ENCODE measurements around the gene LAS1L.
A peak's percentile ranks its signal among the peaks of the same experiment; 100 is the strongest.
"Not testable (repeated sequence)": the region's sequence is repeated elsewhere in the genome, so short reads cannot be mapped to it uniquely, and the experiment has no call there.

The LAS1L gene

GRCh38 chrX:65536291-65536690 lies 1.7 kb upstream of the LAS1L start:
- no peak overlapping the region for H3K27ac ChIP-seq (ENCODE audit: insufficient read depth in 1 of 2, low read depth in 1 of 2, low read length in 2 of 2, poor library complexity in 1 of 2, severe bottlenecking in 2 of 2)
- DNase-seq = no peak
- H3K4me3 ChIP-seq (ENCODE audit: control insufficient read depth in 1 of 7, extremely low read depth in 1 of 7, insufficient read depth in 4 of 7, low read depth in 2 of 7, low read length in 6 of 7) = no peak overlapping the region
- ChIA-PET POLR2A (no interaction called here), CTCF (interaction anchor here (1.0 kb wide), 1 partner anchor 1193 kb away, joined by 3 read pairs; no protein-coding TSS in a partner anchor)
- 95% methylated on average over 3 of the region's 3 CpGs for WGBS (ENCODE audit: insufficient coverage)
- H3K4me1 ChIP-seq (ENCODE audit: control extremely low read depth in 1 of 4, control insufficient read depth in 4 of 4, insufficient read depth in 4 of 4, low read length in 3 of 4) = peaks cover 3 to 16% (median 9%) of the 10 kb centered on the region in 4 experiments
- H3K9me3 ChIP-seq (ENCODE audit: control extremely low read depth in 1 of 5, control insufficient read depth in 4 of 5, insufficient read depth in 2 of 5, low read depth in 1 of 5, low read length in 4 of 5) = peaks cover 0 to 7% (median 0%) of the 10 kb centered on the region in 5 experiments
- H3K36me3 ChIP-seq (ENCODE audit: control insufficient read depth in 4 of 4, insufficient read depth in 4 of 4, low read length in 3 of 4) = peaks cover 0 to 10% (median 7%) of the 10 kb centered on the region in 4 experiments
- H3K27me3 ChIP-seq (replicated peaks in 2 of 5; ENCODE audit: control insufficient read depth in 4 of 5, insufficient read depth in 5 of 5, low read length in 4 of 5) = peaks cover 0 to 7% (median 0%) of the 10 kb centered on the region in 5 experiments

- POLR2A ChIA-PET = no interaction called here
- no peak overlapping the region for H3K4me3 ChIP-seq (ENCODE audit: control insufficient read depth in 1 of 7, extremely low read depth in 1 of 7, insufficient read depth in 4 of 7, low read depth in 2 of 7, low read length in 6 of 7)
- peaks cover 0 to 34% (median 21%) of the 10 kb centered on the region in 4 experiments for H3K36me3 ChIP-seq (ENCODE audit: control insufficient read depth in 4 of 4, insufficient read depth in 4 of 4, low read length in 3 of 4)
- WGBS (ENCODE audit: insufficient coverage) = 80% methylated on average over 3 of the region's 3 CpGs
- H3K4me1 ChIP-seq (ENCODE audit: control extremely low read depth in 1 of 4, control insufficient read depth in 4 of 4, insufficient read depth in 4 of 4, low read length in 3 of 4) = peaks cover 3 to 26% (median 15%) of the 10 kb centered on the region in 4 experiments
- H3K27ac ChIP-seq (ENCODE audit: insufficient read depth in 1 of 2, low read depth in 1 of 2, low read length in 2 of 2, poor library complexity in 1 of 2, severe bottlenecking in 2 of 2) = no peak overlapping the region
- peaks cover 0 to 7% (median 0%) of the 10 kb centered on the region in 5 experiments for H3K9me3 ChIP-seq (ENCODE audit: control extremely low read depth in 1 of 5, control insufficient read depth in 4 of 5, insufficient read depth in 2 of 5, low read depth in 1 of 5, low read length in 4 of 5)
- DNase-seq = no peak
- CTCF ChIA-PET = interaction anchor here (0.6 kb wide), 1 partner anchor 638 kb away, joined by 3 read pairs; no protein-coding TSS in a partner anchor
- peaks cover 0 to 9% (median 0%) of the 10 kb centered on the region in 5 experiments for H3K27me3 ChIP-seq (replicated peaks in 2 of 5; ENCODE audit: control insufficient read depth in 4 of 5, insufficient read depth in 5 of 5, low read length in 4 of 5)
These were observed 2.6 kb downstream of the LAS1L start for GRCh38 chrX:65532016-65532415.

- Histone ChIP-seq H3K27ac (ENCODE audit: insufficient read depth in 1 of 2, low read depth in 1 of 2, low read length in 2 of 2, poor library complexity in 1 of 2, severe bottlenecking in 2 of 2) (no peak overlapping the region), H3K9me3 (ENCODE audit: control extremely low read depth in 1 of 5, control insufficient read depth in 4 of 5, insufficient read depth in 2 of 5, low read depth in 1 of 5, low read length in 4 of 5) (no peaks in the 10 kb centered on the region), H3K36me3 (ENCODE audit: control insufficient read depth in 4 of 4, insufficient read depth in 4 of 4, low read length in 3 of 4) (peaks cover 0 to 56% (median 34%) of the 10 kb centered on the region in 4 experiments), H3K27me3 (replicated peaks in 2 of 5; ENCODE audit: control insufficient read depth in 4 of 5, insufficient read depth in 5 of 5, low read length in 4 of 5) (peaks cover 0 to 3% (median 0%) of the 10 kb centered on the region in 5 experiments), H3K4me1 (ENCODE audit: control extremely low read depth in 1 of 4, control insufficient read depth in 4 of 4, insufficient read depth in 4 of 4, low read length in 3 of 4) (peaks cover 3 to 21% (median 14%) of the 10 kb centered on the region in 4 experiments), H3K4me3 (ENCODE audit: control insufficient read depth in 1 of 7, extremely low read depth in 1 of 7, insufficient read depth in 4 of 7, low read depth in 2 of 7, low read length in 6 of 7) (peak overlapping the region in 1 of 7 experiments; percentile 0)
- ChIA-PET CTCF (interaction anchor here (1.2 to 1.4 kb wide), 2 partner anchors 23 to 1203 kb away, joined by 3 to 4 read pairs; no protein-coding TSS in a partner anchor), POLR2A (no interaction called here)
- DNase-seq = peak; percentile 16 to 56 (median 38)
- WGBS (ENCODE audit: insufficient coverage) = 31% methylated on average over 7 of the region's 9 CpGs
These were observed 5.8 kb downstream of the LAS1L start for GRCh38 chrX:65528705-65529340.

- CTCF ChIA-PET = interaction anchor here (0.7 to 1.4 kb wide), 4 partner anchors 15 to 1204 kb away, joined by 3 to 4 read pairs (median 4); no protein-coding TSS in a partner anchor
- H3K36me3 ChIP-seq (ENCODE audit: control insufficient read depth in 4 of 4, insufficient read depth in 4 of 4, low read length in 3 of 4) = peaks cover 0 to 62% (median 37%) of the 10 kb centered on the region in 4 experiments
- H3K9me3 ChIP-seq (ENCODE audit: control extremely low read depth in 1 of 5, control insufficient read depth in 4 of 5, insufficient read depth in 2 of 5, low read depth in 1 of 5, low read length in 4 of 5) = no peaks in the 10 kb centered on the region
- no CpG with 5 or more reads among the region's 3 CpGs for WGBS (ENCODE audit: insufficient coverage)
- peaks cover 0 to 3% (median 0%) of the 10 kb centered on the region in 5 experiments for H3K27me3 ChIP-seq (replicated peaks in 2 of 5; ENCODE audit: control insufficient read depth in 4 of 5, insufficient read depth in 5 of 5, low read length in 4 of 5)
- POLR2A ChIA-PET = no interaction called here
- H3K4me3 ChIP-seq (ENCODE audit: control insufficient read depth in 1 of 7, extremely low read depth in 1 of 7, insufficient read depth in 4 of 7, low read depth in 2 of 7, low read length in 6 of 7) = peak overlapping the region in 1 of 7 experiments; percentile 0
- DNase-seq = no peak
- no peak overlapping the region for H3K27ac ChIP-seq (ENCODE audit: insufficient read depth in 1 of 2, low read depth in 1 of 2, low read length in 2 of 2, poor library complexity in 1 of 2, severe bottlenecking in 2 of 2)
- H3K4me1 ChIP-seq (ENCODE audit: control extremely low read depth in 1 of 4, control insufficient read depth in 4 of 4, insufficient read depth in 4 of 4, low read length in 3 of 4) = peaks cover 0 to 16% (median 9%) of the 10 kb centered on the region in 4 experiments
These were observed 6.3 kb downstream of the LAS1L start for GRCh38 chrX:65528293-65528692.

GRCh38 chrX:65524139-65524538 lies 10.4 kb downstream of the LAS1L start:
- Histone ChIP-seq H3K9me3 (ENCODE audit: control extremely low read depth in 1 of 5, control insufficient read depth in 4 of 5, insufficient read depth in 2 of 5, low read depth in 1 of 5, low read length in 4 of 5) (no peaks in the 10 kb centered on the region), H3K4me3 (ENCODE audit: control insufficient read depth in 1 of 7, extremely low read depth in 1 of 7, insufficient read depth in 4 of 7, low read depth in 2 of 7, low read length in 6 of 7) (no peak overlapping the region), H3K27me3 (replicated peaks in 2 of 5; ENCODE audit: control insufficient read depth in 4 of 5, insufficient read depth in 5 of 5, low read length in 4 of 5) (peaks cover 0 to 3% (median 0%) of the 10 kb centered on the region in 5 experiments), H3K27ac (ENCODE audit: insufficient read depth in 1 of 2, low read depth in 1 of 2, low read length in 2 of 2, poor library complexity in 1 of 2, severe bottlenecking in 2 of 2) (no peak overlapping the region), H3K4me1 (ENCODE audit: control extremely low read depth in 1 of 4, control insufficient read depth in 4 of 4, insufficient read depth in 4 of 4, low read length in 3 of 4) (peaks cover 0 to 10% (median 7%) of the 10 kb centered on the region in 4 experiments), H3K36me3 (ENCODE audit: control insufficient read depth in 4 of 4, insufficient read depth in 4 of 4, low read length in 3 of 4) (peaks cover 0 to 76% (median 38%) of the 10 kb centered on the region in 4 experiments)
- 93% methylated on average over 5 of the region's 9 CpGs for WGBS (ENCODE audit: insufficient coverage)
- no peak for DNase-seq
- ChIA-PET POLR2A (no interaction called here), CTCF (no interaction called here)

- Histone ChIP-seq H3K4me1 (ENCODE audit: control extremely low read depth in 1 of 4, control insufficient read depth in 4 of 4, insufficient read depth in 4 of 4, low read length in 3 of 4) (peaks cover 0 to under 1% (median under 1%) of the 10 kb centered on the region in 4 experiments), H3K27me3 (replicated peaks in 2 of 5; ENCODE audit: control insufficient read depth in 4 of 5, insufficient read depth in 5 of 5, low read length in 4 of 5) (peaks cover 0 to 3% (median 0%) of the 10 kb centered on the region in 5 experiments), H3K36me3 (ENCODE audit: control insufficient read depth in 4 of 4, insufficient read depth in 4 of 4, low read length in 3 of 4) (peaks cover 0 to 78% (median 37%) of the 10 kb centered on the region in 4 experiments), H3K27ac (ENCODE audit: insufficient read depth in 1 of 2, low read depth in 1 of 2, low read length in 2 of 2, poor library complexity in 1 of 2, severe bottlenecking in 2 of 2) (no peak overlapping the region), H3K9me3 (ENCODE audit: control extremely low read depth in 1 of 5, control insufficient read depth in 4 of 5, insufficient read depth in 2 of 5, low read depth in 1 of 5, low read length in 4 of 5) (no peaks in the 10 kb centered on the region), H3K4me3 (ENCODE audit: control insufficient read depth in 1 of 7, extremely low read depth in 1 of 7, insufficient read depth in 4 of 7, low read depth in 2 of 7, low read length in 6 of 7) (no peak overlapping the region)
- ChIA-PET POLR2A (no interaction called here), CTCF (no interaction called here)
- 89% methylated on average over 3 of the region's 3 CpGs for WGBS (ENCODE audit: insufficient coverage)
- no peak for DNase-seq
These were observed 11.7 kb downstream of the LAS1L start for GRCh38 chrX:65522739-65523372.

GRCh38 chrX:65519530-65519929 lies 15.1 kb downstream of the LAS1L start:
- POLR2A ChIA-PET; H3K4me3 ChIP-seq (ENCODE audit: control insufficient read depth in 1 of 7, extremely low read depth in 1 of 7, insufficient read depth in 4 of 7, low read depth in 2 of 7, low read length in 6 of 7); H3K4me1 ChIP-seq (ENCODE audit: control extremely low read depth in 1 of 4, control insufficient read depth in 4 of 4, insufficient read depth in 4 of 4, low read length in 3 of 4); CTCF ChIA-PET; DNase-seq; H3K27ac ChIP-seq (ENCODE audit: insufficient read depth in 1 of 2, low read depth in 1 of 2, low read length in 2 of 2, poor library complexity in 1 of 2, severe bottlenecking in 2 of 2); H3K9me3 ChIP-seq (ENCODE audit: control extremely low read depth in 1 of 5, control insufficient read depth in 4 of 5, insufficient read depth in 2 of 5, low read depth in 1 of 5, low read length in 4 of 5); H3K27me3 ChIP-seq (replicated peaks in 2 of 5; ENCODE audit: control insufficient read depth in 4 of 5, insufficient read depth in 5 of 5, low read length in 4 of 5): not testable (repeated sequence)
- H3K36me3 ChIP-seq (ENCODE audit: control insufficient read depth in 4 of 4, insufficient read depth in 4 of 4, low read length in 3 of 4) = peaks cover 0 to 73% (median 35%) of the 10 kb centered on the region in 4 experiments
- 57% methylated on average over 1 of the region's 6 CpGs for WGBS (ENCODE audit: insufficient coverage)

All from common myeloid progenitor, CD34-positive (primary cell).